Peyer's patch (tissue), 4 donors: ENCODE results near the gene TRIM67. TPM values are rescaled to one million over a fixed set of nuclear protein-coding genes. Genes with fewer than 3 reads are reported as not detected.

Source experiments
- DNase-seq, 3 donors: peaks; one replicate each; pipeline ENCODE4 v3.0.0-alpha.2; 2017 to 2019
- H3K27ac ChIP-seq, 4 donors: fragments of 200-600 bp; sonication (generic); one replicate each; pipeline ENCODE4 v1.5.1; 2016 to 2019
- H3K27me3 ChIP-seq, 2 donors: fragments of 200-600 bp; sonication (generic); one replicate each; pipeline ENCODE4 v1.5.1; 2019
- H3K36me3 ChIP-seq, 3 donors: fragments of 200-600 bp; sonication (generic); one replicate each; pipeline ENCODE4 v1.5.1; 2016 to 2019
- H3K4me1 ChIP-seq, 4 donors: fragments of 200-600 bp; sonication (generic); one replicate each; pipeline ENCODE4 v1.5.1; 2016 to 2019
- H3K4me3 ChIP-seq, 4 donors: fragments of 200-600 bp; sonication (generic); 1 replicate in 3 of 4; 2 replicates in 1 of 4; pipeline ENCODE4 v1.5.1; 2016 to 2019; ENCODE audit warnings: mild to moderate bottlenecking in 1 of 4
- H3K9me3 ChIP-seq, 4 donors: fragments of 200-600 bp; sonication (generic); one replicate each; pipeline ENCODE4 v1.5.1; 2016 to 2019; ENCODE audit warnings: mild to moderate bottlenecking in 1 of 4
- CTCF ChIP-seq, 6 experiments: fragments of 450-650 bp in 4 of 6; fragments of 200-600 bp in 2 of 6; sonication (generic) in 1 of 6; IDR thresholded peaks; one replicate each; pipeline ENCODE4 v1.5.1; 2017 to 2019; ENCODE audit warnings: antibody characterized with exemption in 6 of 6, mild to moderate bottlenecking in 3 of 6, moderate library complexity in 1 of 6
- POLR2A ChIP-seq, 2 donors: fragments of 450-650 bp; IDR thresholded peaks; one replicate each; pipeline ENCODE4 v1.5.1; 2017; ENCODE audit warnings: antibody characterized with exemption in 2 of 2, mild to moderate bottlenecking in 2 of 2, moderate library complexity in 2 of 2
- total RNA-seq, 4 donors: library from RNA; depleted of rRNA; stranded (reverse); fragments of >200 nt; gene quantifications; one replicate each; pipeline ENCODE4 v1.1.0, GENCODE V29; 2016

TRIM67 gene
- total RNA-seq, 4 donors from 2014 or later = 0.13 TPM; not detected in 3

GRCh38 chr1:231178970-231179369 is 17.1 kb downstream of the TRIM67 start:
- Histone ChIP-seq H3K36me3 (no peaks in the 10 kb centered on the region), H3K27ac (no peak overlapping the region), H3K4me1 (no peaks in the 10 kb centered on the region), H3K4me3 (no peak overlapping the region), H3K9me3 (no peaks in the 10 kb centered on the region), H3K27me3 (no peaks in the 10 kb centered on the region)
- no peak for DNase-seq
- TF ChIP-seq CTCF (IDR thresholded peaks at IDR 0.05) (no peak), POLR2A (IDR thresholded peaks at IDR 0.05) (no peak)

- Histone ChIP-seq H3K36me3 (no peaks in the 10 kb centered on the region), H3K9me3 (no peaks in the 10 kb centered on the region), H3K4me1 (no peaks in the 10 kb centered on the region), H3K27me3 (no peaks in the 10 kb centered on the region), H3K27ac (no peak overlapping the region), H3K4me3 (no peak overlapping the region)
- DNase-seq = no peak
- TF ChIP-seq POLR2A (IDR thresholded peaks at IDR 0.05) (no peak), CTCF (IDR thresholded peaks at IDR 0.05) (no peak)
Measured at GRCh38 chr1:231180034-231180433, 18.2 kb downstream of the TRIM67 start.

DNA sequence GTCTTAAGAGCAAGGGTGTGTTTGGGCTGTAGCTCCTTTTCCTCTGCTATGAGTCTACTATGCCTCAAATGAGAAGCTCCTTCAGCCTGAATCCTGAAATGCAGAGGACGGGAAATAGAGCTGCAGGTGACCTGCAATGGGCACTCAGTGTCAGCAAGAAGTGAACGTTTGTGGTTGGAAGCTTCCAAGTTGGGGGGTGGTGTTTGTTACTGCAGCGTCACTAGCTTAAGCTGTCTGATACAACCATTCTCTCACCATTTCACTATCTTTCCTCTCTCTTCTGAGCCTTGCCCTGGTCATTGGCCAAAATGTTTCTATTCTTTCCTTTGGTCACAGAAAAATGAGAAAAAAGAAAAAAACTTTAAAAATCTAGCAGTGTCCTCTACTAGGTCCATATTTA is 19.4 kb downstream of the TRIM67 start:
- no peak overlapping the region for H3K4me3 ChIP-seq
- no peaks in the 10 kb centered on the region for H3K27me3 ChIP-seq
- H3K36me3 ChIP-seq = no peaks in the 10 kb centered on the region
- H3K9me3 ChIP-seq = no peaks in the 10 kb centered on the region
- no peaks in the 10 kb centered on the region for H3K4me1 ChIP-seq
- H3K27ac ChIP-seq = no peak overlapping the region
- TF ChIP-seq POLR2A (IDR thresholded peaks at IDR 0.05) (no peak), CTCF (IDR thresholded peaks at IDR 0.05) (no peak)
- no peak for DNase-seq

GRCh38 chr1:231182317-231182716 is 20.5 kb downstream of the TRIM67 start:
- TF ChIP-seq CTCF (IDR thresholded peaks at IDR 0.05) (no peak), POLR2A (IDR thresholded peaks at IDR 0.05) (no peak)

GRCh38 chr1:231183639-231184590 is 22.1 kb downstream of the TRIM67 start:
- Histone ChIP-seq H3K27ac (no peak overlapping the region), H3K9me3 (no peaks in the 10 kb centered on the region), H3K4me1 (no peaks in the 10 kb centered on the region), H3K27me3 (peaks cover 0 to 4% of the 10 kb centered on the region in 2 donors), H3K4me3 (no peak overlapping the region), H3K36me3 (no peaks in the 10 kb centered on the region)
- TF ChIP-seq CTCF (IDR thresholded peaks at IDR 0.05) = no peak
- TF ChIP-seq POLR2A (IDR thresholded peaks at IDR 0.05) = no peak
- DNase-seq = no peak

More at GRCh38 chr1:231182317-231182716, 20.5 kb downstream of the TRIM67 start:
- Histone ChIP-seq H3K36me3 (no peaks in the 10 kb centered on the region), H3K4me3 (no peak overlapping the region), H3K27ac (no peak overlapping the region), H3K9me3 (no peaks in the 10 kb centered on the region), H3K27me3 (no peaks in the 10 kb centered on the region), H3K4me1 (no peaks in the 10 kb centered on the region)
- DNase-seq = no peak
